Peyer's patch (tissue), 4 donors: Measurements from ENCODE around the gene AIMP1. TPM values are rescaled to one million over a fixed set of nuclear protein-coding genes. Genes with fewer than 3 reads are reported as not detected.

Source experiments
- total RNA-seq, 4 donors: library from RNA; depleted of rRNA; stranded (reverse); fragments of >200 nt; gene quantifications; one replicate each; pipeline ENCODE4 v1.1.0, GENCODE V29; 2016

AIMP1 gene
- total RNA-seq, 4 donors from 2014 or later, result 18.3 to 40.4 (median 19.5) TPM

Other genes starting within 250 kb of the AIMP1 start
- 10 to 100 TPM; 39.9 to 96.6 (median 53.1) TPM for gene TBCK, start 341 bp upstream of the AIMP1 start, total RNA-seq
- 10 to 100 TPM in 1 of 4 donors, 1 to 10 TPM in 1, not detected in 2; 3.1 to 27.5 TPM for gene GIMD1, start 52.2 kb downstream of the AIMP1 start, total RNA-seq